Measurements from ENCODE around the gene ATP1A4.

The ATP1A4 gene

GRCh38 chr1:160149716-160150115, 1.7 kb upstream of the ATP1A4 start:
- no peak overlapping the region for H3K9ac ChIP-seq
- no peaks in the 10 kb centered on the region for H3K9me3 ChIP-seq (replicated peaks in 1 of 11)
- no peaks in the 10 kb centered on the region; a peak in 1 of 22 replicates for H4K20me1 ChIP-seq
- H3K4me3 ChIP-seq: no peak overlapping the region
- no peaks in the 10 kb centered on the region for H3K36me3 ChIP-seq
- no peaks in the 10 kb centered on the region for H3K27me3 ChIP-seq
- H3K4me1 ChIP-seq: peaks cover 0 to 21% (median 4%) of the 10 kb centered on the region in 10 experiments; a peak in 10 of 20 replicates
- H3K27ac ChIP-seq: no peak overlapping the region
- peak overlapping the region in 4 of 11 experiments; percentile 10 to 58 (median 32); a peak in 4 of 22 replicates for H3K4me2 ChIP-seq
- no peak for TF ChIP-seq Cebpa-rat (IDR thresholded peaks at IDR 0.05)

- Histone ChIP-seq H3K4me1 (peaks cover 0 to 11% (median 0%) of the 10 kb centered on the region in 10 experiments; a peak in 7 of 20 replicates), H4K20me1 (no peaks in the 10 kb centered on the region; a peak in 2 of 22 replicates), H3K36me3 (no peaks in the 10 kb centered on the region)
Observed at GRCh38 chr1:160154790-160155189, 3.4 kb downstream of the ATP1A4 start.

GRCh38 chr1:160156361-160156760, 5.0 kb downstream of the ATP1A4 start:
- Histone ChIP-seq H3K4me3 (no peak overlapping the region), H4K20me1 (no peaks in the 10 kb centered on the region; a peak in 2 of 22 replicates), H3K27me3 (no peaks in the 10 kb centered on the region), H3K4me1 (peaks cover 0 to 9% (median 0%) of the 10 kb centered on the region in 10 experiments; a peak in 5 of 20 replicates), H3K9me3 (replicated peaks in 1 of 11) (no peaks in the 10 kb centered on the region), H3K9ac (no peak overlapping the region), H3K36me3 (no peaks in the 10 kb centered on the region), H3K27ac (no peak overlapping the region), H3K4me2 (no peak overlapping the region)
- TF ChIP-seq Cebpa-rat (IDR thresholded peaks at IDR 0.05): no peak

More at GRCh38 chr1:160154790-160155189, 3.4 kb downstream of the ATP1A4 start:
- Histone ChIP-seq H3K27ac (no peak overlapping the region), H3K27me3 (no peaks in the 10 kb centered on the region), H3K4me2 (peak overlapping the region in 1 of 11 experiments; percentile 36; a peak in 1 of 22 replicates), H3K9me3 (replicated peaks in 1 of 11) (no peaks in the 10 kb centered on the region), H3K4me3 (no peak overlapping the region), H3K9ac (no peak overlapping the region)
- no peak for TF ChIP-seq Cebpa-rat (IDR thresholded peaks at IDR 0.05)

- H3K9me3 ChIP-seq (replicated peaks in 1 of 11): no peaks in the 10 kb centered on the region
- H3K9ac ChIP-seq: no peak overlapping the region
- no peaks in the 10 kb centered on the region for H3K36me3 ChIP-seq
- H3K4me3 ChIP-seq: no peak overlapping the region
- H3K4me1 ChIP-seq: peaks cover 0 to 14% (median under 1%) of the 10 kb centered on the region in 10 experiments; a peak in 11 of 20 replicates
- no peak overlapping the region for H3K4me2 ChIP-seq
- no peaks in the 10 kb centered on the region for H3K27me3 ChIP-seq
- no peaks in the 10 kb centered on the region; a peak in 2 of 22 replicates for H4K20me1 ChIP-seq
- H3K27ac ChIP-seq: no peak overlapping the region
- no peak for TF ChIP-seq Cebpa-rat (IDR thresholded peaks at IDR 0.05)
Observed at GRCh38 chr1:160157174-160157573, 5.8 kb downstream of the ATP1A4 start.

- no peak for TF ChIP-seq Cebpa-rat (IDR thresholded peaks at IDR 0.05)
- H3K4me2 ChIP-seq: no peak overlapping the region
- no peaks in the 10 kb centered on the region; a peak in 2 of 22 replicates for H4K20me1 ChIP-seq
- no peaks in the 10 kb centered on the region for H3K27me3 ChIP-seq
- no peak overlapping the region for H3K27ac ChIP-seq
- no peak overlapping the region for H3K9ac ChIP-seq
- H3K9me3 ChIP-seq (replicated peaks in 1 of 11): no peaks in the 10 kb centered on the region
- H3K4me1 ChIP-seq: peaks cover 0 to 23% (median 8%) of the 10 kb centered on the region in 10 experiments; a peak in 13 of 20 replicates
- no peak overlapping the region for H3K4me3 ChIP-seq
- H3K36me3 ChIP-seq: no peaks in the 10 kb centered on the region
Observed at GRCh38 chr1:160158031-160158430, 6.6 kb downstream of the ATP1A4 start.

GRCh38 chr1:160158534-160158933, 7.1 kb downstream of the ATP1A4 start:
- no peaks in the 10 kb centered on the region for H3K27me3 ChIP-seq
- H3K9ac ChIP-seq: no peak overlapping the region
- no peaks in the 10 kb centered on the region for H3K36me3 ChIP-seq
- H3K4me1 ChIP-seq: peaks cover 0 to 28% (median 12%) of the 10 kb centered on the region in 10 experiments; a peak in 14 of 20 replicates
- TF ChIP-seq Cebpa-rat (IDR thresholded peaks at IDR 0.05): no peak
- H3K4me2 ChIP-seq: no peak overlapping the region
- H3K27ac ChIP-seq: no peak overlapping the region
- H4K20me1 ChIP-seq: no peaks in the 10 kb centered on the region; a peak in 2 of 22 replicates
- H3K9me3 ChIP-seq (replicated peaks in 1 of 11): no peaks in the 10 kb centered on the region
- H3K4me3 ChIP-seq: no peak overlapping the region

GRCh38 chr1:160159846-160160245, 8.4 kb downstream of the ATP1A4 start:
- no peak overlapping the region for H3K9ac ChIP-seq
- H3K4me1 ChIP-seq: peaks cover 0 to 33% (median 21%) of the 10 kb centered on the region in 10 experiments; a peak in 14 of 20 replicates
- H3K27me3 ChIP-seq: no peaks in the 10 kb centered on the region
- H4K20me1 ChIP-seq: no peaks in the 10 kb centered on the region; a peak in 2 of 22 replicates
- no peak for TF ChIP-seq Cebpa-rat (IDR thresholded peaks at IDR 0.05)
- no peak overlapping the region for H3K27ac ChIP-seq
- H3K36me3 ChIP-seq: no peaks in the 10 kb centered on the region
- H3K9me3 ChIP-seq (replicated peaks in 1 of 11): no peaks in the 10 kb centered on the region
- no peak overlapping the region for H3K4me3 ChIP-seq
- no peak overlapping the region for H3K4me2 ChIP-seq

- Histone ChIP-seq H4K20me1 (no peaks in the 10 kb centered on the region; a peak in 1 of 22 replicates), H3K27me3 (no peaks in the 10 kb centered on the region), H3K9ac (no peak overlapping the region), H3K36me3 (no peaks in the 10 kb centered on the region), H3K4me2 (peak overlapping the region in 8 of 11 experiments; percentile 8 to 67 (median 37); a peak in 12 of 22 replicates), H3K4me3 (no peak overlapping the region), H3K4me1 (peaks cover 15 to 55% (median 42%) of the 10 kb centered on the region in 10 experiments), H3K27ac (no peak overlapping the region), H3K9me3 (replicated peaks in 1 of 11) (no peaks in the 10 kb centered on the region)
- TF ChIP-seq Cebpa-rat (IDR thresholded peaks at IDR 0.05): no peak
Observed at GRCh38 chr1:160161965-160162705, 10.7 kb downstream of the ATP1A4 start.

- TF ChIP-seq Cebpa-rat (IDR thresholded peaks at IDR 0.05): no peak
- peak overlapping the region in 9 of 11 experiments; percentile 11 to 67 (median 30); a peak in 13 of 22 replicates for H3K4me2 ChIP-seq
- no peak overlapping the region for H3K9ac ChIP-seq
- H3K4me3 ChIP-seq: no peak overlapping the region
- peaks cover 23 to 63% (median 50%) of the 10 kb centered on the region in 10 experiments for H3K4me1 ChIP-seq
- peak overlapping the region in 1 of 11 experiments; percentile 12; a peak in 2 of 22 replicates for H3K27ac ChIP-seq
- no peaks in the 10 kb centered on the region for H3K27me3 ChIP-seq
- H4K20me1 ChIP-seq: no peaks in the 10 kb centered on the region; a peak in 1 of 22 replicates
- no peaks in the 10 kb centered on the region for H3K9me3 ChIP-seq (replicated peaks in 1 of 11)
- no peaks in the 10 kb centered on the region for H3K36me3 ChIP-seq
Observed at GRCh38 chr1:160162931-160163330, 11.5 kb downstream of the ATP1A4 start.
